Upper lobe of left lung (tissue), 6 donors: Measurements from ENCODE around the gene PDE4D. TPM values are rescaled to one million over a fixed set of nuclear protein-coding genes. Genes with fewer than 3 reads are reported as not detected.

Experiments used
- ATAC-seq, 2 donors: fragments of 200-7000 bp; cut with Tn5 transposase; one replicate each; pipeline ENCODE4 v1.9.1; 2022; ENCODE audit warnings: mild to moderate bottlenecking in 2 of 2, moderate library complexity in 2 of 2; ENCODE audit not compliant: low FRiP score in 2 of 2
- DNase-seq, 2 donors: peaks; one replicate each; pipeline ENCODE4 v3.0.0-alpha.2; 2019 to 2020
- H3K27ac ChIP-seq, 4 donors: fragments of 200-600 bp; sonication (generic); one replicate each; pipeline ENCODE4 v1.5.1; 2016 to 2019
- H3K27me3 ChIP-seq, 4 donors: fragments of 200-600 bp; sonication (generic); one replicate each; pipeline ENCODE4 v1.5.1; 2017 to 2019
- H3K36me3 ChIP-seq, 4 donors: fragments of 200-600 bp; sonication (generic); one replicate each; pipeline ENCODE4 v1.5.1; 2016 to 2019
- H3K4me1 ChIP-seq, 4 donors: fragments of 200-600 bp; sonication (generic); one replicate each; pipeline ENCODE4 v1.5.1; 2018 to 2019
- H3K4me3 ChIP-seq, 4 donors: fragments of 200-600 bp; sonication (generic); one replicate each; pipeline ENCODE4 v1.5.1; 2017 to 2019; ENCODE audit warnings: mild to moderate bottlenecking in 2 of 4, moderate library complexity in 1 of 4
- H3K9me3 ChIP-seq, 4 donors: fragments of 200-600 bp; sonication (generic); one replicate each; pipeline ENCODE4 v1.5.1; 2018 to 2019
- CTCF ChIP-seq, 6 experiments: fragments of 450-650 bp in 4 of 6; fragments of 200-600 bp in 2 of 6; sonication (generic) in 2 of 6; IDR thresholded peaks; one replicate each; pipeline ENCODE4 v1.5.1; 2016 to 2019; ENCODE audit warnings: antibody characterized with exemption in 6 of 6
- EP300 ChIP-seq, 4 donors: sonication (generic); formaldehyde crosslinking; IDR thresholded peaks; one replicate each; pipeline ENCODE4 v1.5.1; 2017; ENCODE audit warnings: antibody characterized with exemption in 4 of 4, control low read depth in 2 of 4
- POLR2A ChIP-seq, 4 donors: fragments of 450-650 bp; IDR thresholded peaks; one replicate each; pipeline ENCODE4 v1.5.1; 2016 to 2017; ENCODE audit warnings: antibody characterized with exemption in 4 of 4, mild to moderate bottlenecking in 2 of 4
- POLR2AphosphoS5 ChIP-seq, 2 donors: sonication (generic); formaldehyde crosslinking; IDR thresholded peaks; one replicate each; pipeline ENCODE4 v1.5.1; 2017; ENCODE audit warnings: antibody characterized with exemption in 2 of 2
- WGBS, 2 donors: methylation state at CpG; one replicate each; pipeline ENCODE4 v1.1.5; 2017 to 2018; 5-methylcytosine and 5-hydroxymethylcytosine counted together
- total RNA-seq, 6 donors: library from RNA; depleted of rRNA in 4 of 6; stranded (reverse); fragments of >200 nt in 4 of 6; gene quantifications; one replicate each; pipeline versions ENCODE4 v1.1.0 to v1.2.1, GENCODE V29; 2016 to 2021
- donor health status: DM: no; HTN: no; CAD: no; lungs with moderate emphysema.
- donor health status: DM: no; HTN: yes; CAD: no; lungs with severe emphysema.

The PDE4D gene
- total RNA-seq, 6 donors from 2014 or later: 50.4 to 188 (median 84.0) TPM

GRCh38 chr5:59624898-59625297 lies 268.6 kb downstream of the PDE4D start:
- TF ChIP-seq POLR2AphosphoS5 (IDR thresholded peaks at IDR 0.05) (no peak), POLR2A (IDR thresholded peaks at IDR 0.05) (no peak), EP300 (IDR thresholded peaks at IDR 0.05) (no peak), CTCF (IDR thresholded peaks at IDR 0.05) (no peak)
- DNase-seq (no peak), ATAC-seq (no peak)
- Histone ChIP-seq H3K4me3 (no peak overlapping the region), H3K36me3 (no peaks in the 10 kb centered on the region), H3K4me1 (no peaks in the 10 kb centered on the region), H3K27ac (no peak overlapping the region), H3K9me3 (no peaks in the 10 kb centered on the region), H3K27me3 (no peaks in the 10 kb centered on the region)
- 85 to 86% methylated on average over 2 of the region's 2 CpGs for WGBS, 2 donors

- 70 to 71% methylated on average over 2 of the region's 2 CpGs for WGBS, 2 donors
- TF ChIP-seq POLR2AphosphoS5 (IDR thresholded peaks at IDR 0.05) (no peak), CTCF (IDR thresholded peaks at IDR 0.05) (no peak), EP300 (IDR thresholded peaks at IDR 0.05) (no peak), POLR2A (IDR thresholded peaks at IDR 0.05) (no peak)
- H3K4me3 ChIP-seq: no peak overlapping the region
- DNase-seq (no peak), ATAC-seq (no peak)
- H3K36me3 ChIP-seq: no peaks in the 10 kb centered on the region
- no peaks in the 10 kb centered on the region for H3K4me1 ChIP-seq
- no peak overlapping the region for H3K27ac ChIP-seq
- no peaks in the 10 kb centered on the region for H3K27me3 ChIP-seq
- no peaks in the 10 kb centered on the region for H3K9me3 ChIP-seq
Measured at GRCh38 chr5:59622848-59623247, 270.7 kb downstream of the PDE4D start.

GRCh38 chr5:59621477-59621876 lies 272.0 kb downstream of the PDE4D start:
- Histone ChIP-seq H3K4me1 (no peaks in the 10 kb centered on the region), H3K36me3 (no peaks in the 10 kb centered on the region), H3K4me3 (no peak overlapping the region), H3K9me3 (no peaks in the 10 kb centered on the region), H3K27me3 (no peaks in the 10 kb centered on the region), H3K27ac (no peak overlapping the region)
- DNase-seq: no peak
- no peak for TF ChIP-seq CTCF (IDR thresholded peaks at IDR 0.05)
- TF ChIP-seq POLR2A (IDR thresholded peaks at IDR 0.05): no peak
- TF ChIP-seq EP300 (IDR thresholded peaks at IDR 0.05): no peak
- TF ChIP-seq POLR2AphosphoS5 (IDR thresholded peaks at IDR 0.05): no peak
- no peak for ATAC-seq

GRCh38 chr5:59620535-59621212 lies 272.9 kb downstream of the PDE4D start:
- H3K4me3 ChIP-seq: no peak overlapping the region
- no peak for DNase-seq
- no peak for TF ChIP-seq POLR2AphosphoS5 (IDR thresholded peaks at IDR 0.05)
- TF ChIP-seq EP300 (IDR thresholded peaks at IDR 0.05): no peak
- TF ChIP-seq POLR2A (IDR thresholded peaks at IDR 0.05): no peak
- no peak for TF ChIP-seq CTCF (IDR thresholded peaks at IDR 0.05)
- no peaks in the 10 kb centered on the region for H3K36me3 ChIP-seq
- H3K4me1 ChIP-seq: no peaks in the 10 kb centered on the region
- no peak for ATAC-seq
- H3K9me3 ChIP-seq: no peaks in the 10 kb centered on the region
- H3K27ac ChIP-seq: no peak overlapping the region
- no peaks in the 10 kb centered on the region for H3K27me3 ChIP-seq

GRCh38 chr5:59618644-59619043 lies 274.9 kb downstream of the PDE4D start:
- TF ChIP-seq EP300 (IDR thresholded peaks at IDR 0.05) (no peak), POLR2AphosphoS5 (IDR thresholded peaks at IDR 0.05) (no peak), CTCF (IDR thresholded peaks at IDR 0.05) (no peak), POLR2A (IDR thresholded peaks at IDR 0.05) (no peak)
- 91 to 93% methylated on average over 3 of the region's 3 CpGs for WGBS, 2 donors
- H3K4me1 ChIP-seq: no peaks in the 10 kb centered on the region
- H3K36me3 ChIP-seq: no peaks in the 10 kb centered on the region
- H3K9me3 ChIP-seq: no peaks in the 10 kb centered on the region
- H3K4me3 ChIP-seq: no peak overlapping the region
- H3K27ac ChIP-seq: no peak overlapping the region
- DNase-seq: no peak
- H3K27me3 ChIP-seq: no peaks in the 10 kb centered on the region
- no peak for ATAC-seq
